Activated T-helper 1 cell treated with anti-CD3 and anti-CD28 coated beads, Interleukin-12 subunit alpha, Interleukin-12 subunit beta, Interleukin-2, Interleukin-4 antibody, amounts not matched to agents 30 ng/mL and 10 ng/mL and 1 ng/mL, durations not matched to agents 14 hours and 24 hours and 36 hours (primary cell): ENCODE data around the gene LCE5A. TPM values are rescaled to one million over a fixed set of nuclear protein-coding genes. Genes with fewer than 3 reads are reported as not detected.
"Not testable (repeated sequence)": the region's sequence is repeated elsewhere in the genome, so short reads cannot be mapped to it uniquely, and the experiment has no call there.

ENCODE experiments used
- DNase-seq: peaks from one replicate; pipeline ENCODE4 v3.0.0; 2021; ENCODE audit warnings: low spot score
- H3K27ac Mint-ChIP-seq: one replicate; pipeline ENCODE4 v1.8.0; 2021; ENCODE audit warnings: mild to moderate bottlenecking, mixed read lengths
- H3K27me3 Mint-ChIP-seq: one replicate; pipeline ENCODE4 v1.8.0; 2022; ENCODE audit warnings: mild to moderate bottlenecking, moderate library complexity, mixed read lengths; ENCODE audit not compliant: insufficient read depth
- H3K36me3 Mint-ChIP-seq: one replicate; pipeline ENCODE4 v1.8.0; 2021; ENCODE audit warnings: low read depth, mixed read lengths
- H3K4me1 Mint-ChIP-seq: one replicate; pipeline ENCODE4 v1.8.0; 2021; ENCODE audit warnings: low read depth, mixed read lengths
- H3K4me3 Mint-ChIP-seq: one replicate; pipeline ENCODE4 v1.8.0; 2021; ENCODE audit warnings: mild to moderate bottlenecking, moderate library complexity, mixed read lengths
- H3K9me3 Mint-ChIP-seq: one replicate; pipeline ENCODE4 v1.8.0; 2021; ENCODE audit warnings: mixed read lengths
- intact Hi-C: fragments of 100-400 bp; cut with micrococcal nuclease; formaldehyde crosslinking; loops from one replicate; pipeline ENCODE4 v1.15.1; 2024
- total RNA-seq: library from RNA; stranded (reverse); gene quantifications from 2 replicates; pipeline ENCODE4 v1.2.3, GENCODE V29; 2022

The LCE5A gene
- total RNA-seq, 1 donor from 2014 or later: not detected

- Mint-ChIP-seq H3K4me1 (no peaks in the 10 kb centered on the region), H3K27me3 (peaks cover 4% of the 10 kb centered on the region), H3K36me3 (no peaks in the 10 kb centered on the region), H3K27ac (no peak overlapping the region), H3K9me3 (no peaks in the 10 kb centered on the region), H3K4me3 (no peak overlapping the region)
- DNase-seq: no peak
- intact Hi-C loops: loop anchor here (5.0 kb wide), 1 partner anchor 36 kb away; no protein-coding TSS in a partner anchor
These were observed 22.8 kb downstream of the LCE5A start for GRCh38 chr1:152533327-152533938.

- Mint-ChIP-seq H3K27ac (no peak overlapping the region), H3K4me1 (no peaks in the 10 kb centered on the region), H3K4me3 (no peak overlapping the region), H3K27me3 (peaks cover 4% of the 10 kb centered on the region), H3K9me3 (no peaks in the 10 kb centered on the region), H3K36me3 (no peaks in the 10 kb centered on the region)
- intact Hi-C loops: no loop called here
- DNase-seq: no peak
These were observed 25.2 kb downstream of the LCE5A start for GRCh38 chr1:152535774-152536173.

GRCh38 chr1:152537496-152537895, 26.9 kb downstream of the LCE5A start:
- H3K9me3 Mint-ChIP-seq: no peaks in the 10 kb centered on the region

GRCh38 chr1:152539901-152540300, 29.3 kb downstream of the LCE5A start:
- no peaks in the 10 kb centered on the region for H3K9me3 Mint-ChIP-seq
- H3K27me3 Mint-ChIP-seq: peaks cover 2% of the 10 kb centered on the region
- H3K4me1 Mint-ChIP-seq: no peaks in the 10 kb centered on the region
- DNase-seq: no peak
- no peak overlapping the region for H3K4me3 Mint-ChIP-seq
- no peak overlapping the region for H3K27ac Mint-ChIP-seq
- intact Hi-C loops: no loop called here
- no peaks in the 10 kb centered on the region for H3K36me3 Mint-ChIP-seq

More at GRCh38 chr1:152537496-152537895, 26.9 kb downstream of the LCE5A start:
- no peak for DNase-seq
- H3K4me3 Mint-ChIP-seq: no peak overlapping the region
- peaks cover 2% of the 10 kb centered on the region for H3K27me3 Mint-ChIP-seq
- H3K4me1 Mint-ChIP-seq: no peaks in the 10 kb centered on the region
- intact Hi-C loops: no loop called here
- H3K36me3 Mint-ChIP-seq: no peaks in the 10 kb centered on the region
- H3K27ac Mint-ChIP-seq: no peak overlapping the region

- Mint-ChIP-seq H3K36me3 (no peaks in the 10 kb centered on the region), H3K27me3 (no peaks in the 10 kb centered on the region), H3K4me1 (no peaks in the 10 kb centered on the region), H3K4me3 (no peak overlapping the region), H3K27ac (no peak overlapping the region), H3K9me3 (no peaks in the 10 kb centered on the region)
- DNase-seq: no peak
- intact Hi-C loops: no loop called here
These were observed 33.2 kb downstream of the LCE5A start for GRCh38 chr1:152543820-152544219.

GRCh38 chr1:152546704-152547103, 36.1 kb downstream of the LCE5A start:
- intact Hi-C loops: no loop called here
- H3K9me3 Mint-ChIP-seq: no peaks in the 10 kb centered on the region
- no peaks in the 10 kb centered on the region for H3K36me3 Mint-ChIP-seq
- no peak overlapping the region for H3K27ac Mint-ChIP-seq
- peaks cover 4% of the 10 kb centered on the region for H3K27me3 Mint-ChIP-seq
- H3K4me3 Mint-ChIP-seq: no peak overlapping the region
- H3K4me1 Mint-ChIP-seq: no peaks in the 10 kb centered on the region
- no peak for DNase-seq

- H3K27ac Mint-ChIP-seq, intact Hi-C loops, H3K4me1 Mint-ChIP-seq, H3K4me3 Mint-ChIP-seq, H3K36me3 Mint-ChIP-seq, DNase-seq, H3K9me3 Mint-ChIP-seq, H3K27me3 Mint-ChIP-seq: not testable (repeated sequence)
These were observed 37.8 kb downstream of the LCE5A start for GRCh38 chr1:152548358-152548757.

Other genes with a start within 250 kb of the LCE5A start
- gene FLG, start 185.6 kb upstream of the LCE5A start, total RNA-seq: not detected in 2 replicates
- not detected in 2 replicates for gene FLG2, start 150.8 kb upstream of the LCE5A start, total RNA-seq
- gene CRNN, start 96.5 kb upstream of the LCE5A start, total RNA-seq: not detected in 2 replicates
- gene CRCT1, start 3.7 kb downstream of the LCE5A start, total RNA-seq: not detected in 2 replicates
- not detected in 2 replicates for gene LCE3E, start 56.0 kb downstream of the LCE5A start, total RNA-seq
- gene LCE3D, start 69.7 kb downstream of the LCE5A start, total RNA-seq: not detected in 2 replicates
- not detected in 2 replicates for gene LCE3C, start 89.4 kb downstream of the LCE5A start, total RNA-seq
- not detected in 2 replicates for gene LCE3B, start 103.0 kb downstream of the LCE5A start, total RNA-seq
- gene LCE3A, start 112.3 kb downstream of the LCE5A start, total RNA-seq: not detected in 2 replicates
- gene LCE2D, start 152.6 kb downstream of the LCE5A start, total RNA-seq: not detected in 2 replicates
- not detected in 2 replicates for gene LCE2C, start 164.5 kb downstream of the LCE5A start, total RNA-seq
- not detected in 2 replicates for gene LCE2B, start 175.3 kb downstream of the LCE5A start, total RNA-seq
- not detected in 2 replicates for gene LCE2A, start 187.5 kb downstream of the LCE5A start, total RNA-seq
- gene LCE4A, start 197.4 kb downstream of the LCE5A start, total RNA-seq: not detected in 2 replicates
- gene KPRP, start 247.2 kb downstream of the LCE5A start, total RNA-seq: not detected in 2 replicates